ENCODE data around the gene PALM2AKAP2. TPM values are rescaled to one million over a fixed set of nuclear protein-coding genes. Genes with fewer than 3 reads are reported as not detected.
A peak's percentile ranks its signal among the peaks of the same experiment; 100 is the strongest.
"Not testable (repeated sequence)": the region's sequence is repeated elsewhere in the genome, so short reads cannot be mapped to it uniquely, and the experiment has no call there.

The PALM2AKAP2 gene
- total and polyA plus RNA-seq, 2 experiments from 2014 or later, result 2.7 to 7.0 TPM

DNA sequence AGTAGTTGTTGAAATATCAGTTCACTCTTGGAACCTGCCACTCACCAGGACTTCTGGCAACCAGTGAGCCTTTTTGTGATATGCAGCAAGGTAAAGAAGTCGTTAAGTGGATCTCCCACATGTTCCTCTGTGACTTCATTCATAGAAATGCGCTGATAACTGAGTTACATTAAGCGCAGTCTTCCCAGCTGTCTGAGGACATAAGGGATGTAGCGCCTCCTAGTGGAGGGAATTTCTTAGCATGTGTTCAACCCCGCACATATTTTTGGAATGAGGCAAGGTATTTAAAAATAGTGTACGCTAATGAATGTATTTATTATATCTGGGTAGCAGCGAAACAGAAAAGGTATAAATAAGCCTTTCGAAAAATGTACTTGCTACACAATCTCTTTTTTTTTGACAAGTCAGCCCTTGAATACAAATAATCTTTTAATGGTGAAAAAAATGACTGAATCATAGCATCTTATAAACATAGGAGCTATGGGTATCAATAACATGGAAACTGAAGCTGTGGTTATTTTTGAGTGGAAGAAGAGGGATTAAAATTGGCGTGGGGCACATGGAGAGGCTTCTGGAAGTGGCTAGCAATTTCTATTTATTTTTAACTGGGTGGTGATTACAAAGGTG is 38.0 kb downstream of the PALM2AKAP2 start:
- Histone ChIP-seq H3K27ac (peak overlapping the region; percentile 45), H3K4me3 (no peak overlapping the region), H3K4me1 (ENCODE audit: insufficient read depth) (peaks cover 9% of the 10 kb centered on the region)

DNA sequence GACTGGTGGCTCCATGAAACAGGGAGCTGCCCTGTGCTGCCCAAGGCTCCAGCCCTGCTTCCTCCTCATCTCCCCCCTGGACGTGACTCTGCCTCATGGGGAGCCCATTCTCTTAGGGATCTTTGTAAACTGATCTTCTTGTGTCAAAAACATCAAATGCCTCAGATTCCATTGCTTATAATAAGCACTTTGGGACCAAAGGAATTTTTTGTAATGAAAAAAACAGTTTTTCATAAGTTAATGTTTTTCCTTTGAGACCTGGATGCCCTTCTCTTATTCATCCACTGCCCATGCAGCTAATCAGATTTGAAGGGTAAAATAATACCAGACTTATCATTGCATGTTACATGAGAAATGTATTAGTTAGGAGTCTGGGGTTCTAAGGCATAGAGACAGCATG is 41.7 kb downstream of the PALM2AKAP2 start:
- Histone ChIP-seq H3K9me3 (ENCODE audit: low read depth) (no peaks in the 10 kb centered on the region), H3K79me2 (no peaks in the 10 kb centered on the region), H3K9me2 (replicated peaks; ENCODE audit: insufficient read depth) (no peaks in the 10 kb centered on the region), H3K4me2 (no peak overlapping the region), H3K27ac (no peak overlapping the region), H3K4me3 (no peak overlapping the region), H3K36me3 (replicated peaks; ENCODE audit: insufficient read depth, low read depth) (no peaks in the 10 kb centered on the region), H3K4me1 (ENCODE audit: insufficient read depth) (peaks cover 5% of the 10 kb centered on the region), H3K27me3 (no peaks in the 10 kb centered on the region), H4K20me1 (ENCODE audit: insufficient read depth, poor library complexity, severe bottlenecking) (no peaks in the 10 kb centered on the region), H2AFZ (no peak overlapping the region)
- no peak for TF ChIP-seq EZH2phosphoT487 (IDR thresholded peaks at IDR 0.05; ENCODE audit: low read depth, severe bottlenecking, unreplicated experiment)
- TF ChIP-seq EZH2 (IDR thresholded peaks at IDR 0.05; ENCODE audit: borderline replicate concordance), result no peak
- TF ChIP-seq CTCF (IDR thresholded peaks at IDR 0.05; ENCODE audit: poor library complexity), result no peak
- 83% methylated on average over 1 of the region's 1 CpG for WGBS (ENCODE audit: low lambda C conversion rate, missing lambda C conversion rate)
- DNase-seq (ENCODE audit: low spot score), result no peak

More for the DNA sequence above, 38.0 kb downstream of the PALM2AKAP2 start:
- H4K20me1 ChIP-seq (ENCODE audit: insufficient read depth, poor library complexity, severe bottlenecking), result no peaks in the 10 kb centered on the region
- TF ChIP-seq CTCF (IDR thresholded peaks at IDR 0.05; ENCODE audit: poor library complexity), result peak; percentile 85
- no peak for TF ChIP-seq EZH2phosphoT487 (IDR thresholded peaks at IDR 0.05; ENCODE audit: low read depth, severe bottlenecking, unreplicated experiment)
- no peaks in the 10 kb centered on the region for H3K9me2 ChIP-seq (replicated peaks; ENCODE audit: insufficient read depth)
- H3K4me2 ChIP-seq, result peak overlapping the region; percentile 49
- 5% methylated on average over 9 of the region's 9 CpGs for WGBS (ENCODE audit: low lambda C conversion rate, missing lambda C conversion rate)
- H3K36me3 ChIP-seq (replicated peaks; ENCODE audit: insufficient read depth, low read depth), result no peaks in the 10 kb centered on the region
- H3K79me2 ChIP-seq, result no peaks in the 10 kb centered on the region
- no peaks in the 10 kb centered on the region for H3K9me3 ChIP-seq (ENCODE audit: low read depth)
- no peaks in the 10 kb centered on the region for H3K27me3 ChIP-seq
- DNase-seq (ENCODE audit: low spot score), result peak; percentile 96
- no peak overlapping the region for H2AFZ ChIP-seq

DNA sequence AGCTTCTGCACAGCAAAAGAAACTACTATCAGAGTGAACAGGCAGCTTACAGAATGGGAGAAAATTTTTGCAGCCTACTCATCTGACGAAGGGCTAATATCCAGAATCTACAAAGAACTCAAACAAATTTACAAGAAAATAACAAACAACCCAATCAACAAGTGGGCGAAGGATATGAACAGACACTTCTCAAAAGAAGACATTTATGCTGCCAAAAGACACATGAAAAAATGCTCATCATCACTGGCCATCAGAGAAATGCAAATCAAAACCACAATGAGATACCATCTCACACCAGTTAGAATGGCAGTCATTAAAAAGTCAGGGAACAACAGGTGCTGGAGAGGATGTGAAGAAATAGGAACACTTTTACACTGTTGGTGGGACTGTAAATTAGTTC is 45.4 kb downstream of the PALM2AKAP2 start:
- not testable (repeated sequence) for H3K9me3 ChIP-seq (ENCODE audit: low read depth); H3K36me3 ChIP-seq (replicated peaks; ENCODE audit: insufficient read depth, low read depth); H2AFZ ChIP-seq; H4K20me1 ChIP-seq (ENCODE audit: insufficient read depth, poor library complexity, severe bottlenecking); H3K9me2 ChIP-seq (replicated peaks; ENCODE audit: insufficient read depth); H3K79me2 ChIP-seq; H3K27me3 ChIP-seq; H3K4me2 ChIP-seq; DNase-seq (ENCODE audit: low spot score); H3K4me1 ChIP-seq (ENCODE audit: insufficient read depth); H3K27ac ChIP-seq; H3K4me3 ChIP-seq
- WGBS (ENCODE audit: low lambda C conversion rate, missing lambda C conversion rate), result 94% methylated on average over 2 of the region's 2 CpGs

DNA sequence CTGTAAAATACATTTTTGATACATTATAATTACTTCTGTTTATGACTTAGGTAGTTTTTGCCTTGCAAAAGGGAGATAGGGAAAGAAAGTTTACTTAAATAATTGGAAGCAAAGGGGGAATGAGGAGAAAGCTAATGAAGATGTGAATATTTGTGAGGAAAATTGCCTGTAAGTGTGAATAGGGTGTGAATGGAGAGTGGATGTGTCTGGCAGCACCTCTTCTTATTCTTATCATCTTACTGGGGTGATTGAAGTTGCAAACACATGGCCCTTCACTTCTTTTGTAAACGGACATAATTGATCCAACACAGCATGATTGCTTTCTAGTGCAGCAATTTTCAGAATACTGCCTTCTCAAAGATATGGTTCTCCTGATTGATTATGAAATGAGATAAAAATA is 46.6 kb downstream of the PALM2AKAP2 start:
- WGBS (ENCODE audit: low lambda C conversion rate, missing lambda C conversion rate), result 54% methylated on average over 1 of the region's 1 CpG
- TF ChIP-seq EZH2 (IDR thresholded peaks at IDR 0.05; ENCODE audit: borderline replicate concordance) (no peak), CTCF (IDR thresholded peaks at IDR 0.05; ENCODE audit: poor library complexity) (no peak), EZH2phosphoT487 (IDR thresholded peaks at IDR 0.05; ENCODE audit: low read depth, severe bottlenecking, unreplicated experiment) (no peak)
- H3K79me2 ChIP-seq, result no peaks in the 10 kb centered on the region
- H3K4me3 ChIP-seq, result no peak overlapping the region
- H3K36me3 ChIP-seq (replicated peaks; ENCODE audit: insufficient read depth, low read depth), result no peaks in the 10 kb centered on the region
- no peak for DNase-seq (ENCODE audit: low spot score)
- no peaks in the 10 kb centered on the region for H3K9me3 ChIP-seq (ENCODE audit: low read depth)
- H4K20me1 ChIP-seq (ENCODE audit: insufficient read depth, poor library complexity, severe bottlenecking), result no peaks in the 10 kb centered on the region
- no peak overlapping the region for H2AFZ ChIP-seq
- no peaks in the 10 kb centered on the region for H3K4me1 ChIP-seq (ENCODE audit: insufficient read depth)
- H3K4me2 ChIP-seq, result no peak overlapping the region
- no peaks in the 10 kb centered on the region for H3K9me2 ChIP-seq (replicated peaks; ENCODE audit: insufficient read depth)
- H3K27me3 ChIP-seq, result no peaks in the 10 kb centered on the region
- H3K27ac ChIP-seq, result no peak overlapping the region
